GM12872 (cell line): ENCODE results near the gene TMEM150A.

Source experiments
- CTCF ChIP-seq: IDR thresholded peaks from 3 replicates; pipeline ENCODE4 v1.5.1; 2011; ENCODE audit warnings: low read depth, mild to moderate bottlenecking, low read length, moderate library complexity; ENCODE audit not compliant: insufficient read depth

The TMEM150A gene

GRCh38 chr2:85647823-85648526 is 45.5 kb upstream of the TMEM150A start:
- TF ChIP-seq CTCF = no peak

GRCh38 chr2:85646166-85646565 is 43.7 kb upstream of the TMEM150A start:
- TF ChIP-seq CTCF = no peak

GRCh38 chr2:85644909-85645308 is 42.4 kb upstream of the TMEM150A start:
- TF ChIP-seq CTCF = no peak

- TF ChIP-seq CTCF = no peak
Observed at GRCh38 chr2:85642725-85643124, 40.2 kb upstream of the TMEM150A start.

GRCh38 chr2:85635636-85636035 is 33.1 kb upstream of the TMEM150A start:
- TF ChIP-seq CTCF = no peak

GRCh38 chr2:85635011-85635410 is 32.5 kb upstream of the TMEM150A start:
- no peak for TF ChIP-seq CTCF

- TF ChIP-seq CTCF = no peak
Observed at GRCh38 chr2:85631316-85631715, 28.8 kb upstream of the TMEM150A start.
